Measurements from ENCODE around the gene JPH3. TPM values are rescaled to one million over a fixed set of nuclear protein-coding genes. Genes with fewer than 3 reads are reported as not detected.
A peak's percentile ranks its signal among the peaks of the same experiment; 100 is the strongest.

Gene JPH3
- total RNA-seq, 4 donors from 2014 or later = 0.72 to 4.4 (median 1.1) TPM

DNA sequence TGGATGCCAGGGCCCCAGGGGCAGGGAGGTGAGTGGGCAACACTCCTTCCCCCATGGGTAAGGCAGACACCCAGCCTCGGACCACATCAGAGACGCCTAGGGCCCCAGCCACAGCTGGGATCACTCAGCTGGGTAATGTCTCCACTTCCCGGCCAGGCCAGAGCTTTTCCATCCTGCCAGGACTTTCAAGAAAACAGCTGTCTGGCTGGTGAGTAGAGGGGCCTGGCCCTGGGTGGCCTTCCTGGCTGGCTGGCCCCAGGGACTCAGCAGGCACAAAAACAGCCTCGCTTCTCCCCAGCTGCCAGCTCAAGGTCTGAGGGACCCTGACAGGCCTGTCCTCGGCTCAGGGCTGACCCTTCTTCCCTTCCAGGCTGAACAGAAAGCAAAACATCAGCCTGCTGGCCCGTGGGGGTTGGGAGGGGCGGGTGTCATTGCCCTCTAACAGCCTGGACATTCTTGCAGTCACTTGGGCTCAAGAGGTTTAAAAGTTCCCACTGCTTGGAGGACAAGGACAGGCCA lies 45.3 kb upstream of the JPH3 start:
- H3K4me3 ChIP-seq = no peak overlapping the region

GRCh38 chr16:87558682-87559081 lies 43.6 kb upstream of the JPH3 start:
- 67 to 90% methylated on average over 1 to 3 of the region's 3 CpGs for WGBS, 2 donors (ENCODE audit: low coverage in 1 of 2)
- no peak for ATAC-seq
- H3K4me3 ChIP-seq = no peak overlapping the region
- H3K9me3 ChIP-seq = no peaks in the 10 kb centered on the region
- TF ChIP-seq EP300 (IDR thresholded peaks at IDR 0.05) (no peak), POLR2AphosphoS5 (IDR thresholded peaks at IDR 0.05) (no peak), POLR2A (IDR thresholded peaks at IDR 0.05) (no peak)
- TF ChIP-seq, protein P1, sequence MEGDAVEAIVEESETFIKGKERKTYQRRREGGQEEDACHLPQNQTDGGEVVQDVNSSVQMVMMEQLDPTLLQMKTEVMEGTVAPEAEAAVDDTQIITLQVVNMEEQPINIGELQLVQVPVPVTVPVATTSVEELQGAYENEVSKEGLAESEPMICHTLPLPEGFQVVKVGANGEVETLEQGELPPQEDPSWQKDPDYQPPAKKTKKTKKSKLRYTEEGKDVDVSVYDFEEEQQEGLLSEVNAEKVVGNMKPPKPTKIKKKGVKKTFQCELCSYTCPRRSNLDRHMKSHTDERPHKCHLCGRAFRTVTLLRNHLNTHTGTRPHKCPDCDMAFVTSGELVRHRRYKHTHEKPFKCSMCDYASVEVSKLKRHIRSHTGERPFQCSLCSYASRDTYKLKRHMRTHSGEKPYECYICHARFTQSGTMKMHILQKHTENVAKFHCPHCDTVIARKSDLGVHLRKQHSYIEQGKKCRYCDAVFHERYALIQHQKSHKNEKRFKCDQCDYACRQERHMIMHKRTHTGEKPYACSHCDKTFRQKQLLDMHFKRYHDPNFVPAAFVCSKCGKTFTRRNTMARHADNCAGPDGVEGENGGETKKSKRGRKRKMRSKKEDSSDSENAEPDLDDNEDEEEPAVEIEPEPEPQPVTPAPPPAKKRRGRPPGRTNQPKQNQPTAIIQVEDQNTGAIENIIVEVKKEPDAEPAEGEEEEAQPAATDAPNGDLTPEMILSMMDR (IDR thresholded peaks at IDR 0.05) = no peak
- H3K27ac ChIP-seq = no peak overlapping the region
- H3K27me3 ChIP-seq = peaks cover 4% of the 10 kb centered on the region
- H3K4me1 ChIP-seq = peaks cover 0 to 13% (median 5%) of the 10 kb centered on the region in 3 donors
- no peaks in the 10 kb centered on the region for H3K36me3 ChIP-seq

More for the DNA sequence above, 45.3 kb upstream of the JPH3 start:
- ATAC-seq = peak; percentile 69
- peak overlapping the region in 3 of 4 donors; percentile 63 to 75 (median 66) for H3K27ac ChIP-seq
- no peaks in the 10 kb centered on the region for H3K9me3 ChIP-seq
- H3K4me1 ChIP-seq = peaks cover 0 to 13% (median 5%) of the 10 kb centered on the region in 3 donors
- H3K27me3 ChIP-seq = peaks cover 4% of the 10 kb centered on the region
- no peak for TF ChIP-seq POLR2A (IDR thresholded peaks at IDR 0.05)
- TF ChIP-seq POLR2AphosphoS5 (IDR thresholded peaks at IDR 0.05) = peak; percentile 63
- TF ChIP-seq, protein P1 (IDR thresholded peaks at IDR 0.05) = no peak
- no peak for TF ChIP-seq EP300 (IDR thresholded peaks at IDR 0.05)
- 20% methylated on average over 1 of the region's 7 CpGs; no CpG with 5 or more reads in 1 of the 2 donors for WGBS, 2 donors (ENCODE audit: low coverage in 1 of 2)
- no peaks in the 10 kb centered on the region for H3K36me3 ChIP-seq

DNA sequence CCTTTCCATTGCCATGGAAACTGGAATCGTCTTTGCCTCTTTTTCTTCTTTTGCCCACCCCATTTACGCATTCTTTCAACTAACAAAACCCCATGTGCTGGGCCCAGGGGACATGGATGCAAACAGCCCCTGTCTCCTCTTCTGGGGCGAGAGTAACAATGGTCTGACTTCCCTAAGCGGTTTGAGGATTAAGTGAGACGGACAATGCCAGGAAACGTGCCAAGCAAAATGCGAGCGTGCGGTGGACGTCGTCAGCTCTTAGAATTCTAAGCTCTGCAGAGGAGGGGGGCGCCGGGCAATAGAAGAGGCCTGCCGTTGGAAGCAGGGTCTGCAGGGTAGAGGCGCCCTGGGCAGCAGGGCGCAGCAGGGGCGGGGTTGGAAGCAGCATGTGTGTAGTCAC lies 42.4 kb upstream of the JPH3 start:
- peaks cover 0 to 13% (median 5%) of the 10 kb centered on the region in 3 donors for H3K4me1 ChIP-seq
- H3K4me3 ChIP-seq = no peak overlapping the region
- no peaks in the 10 kb centered on the region for H3K36me3 ChIP-seq
- no peak for ATAC-seq
- no peak for TF ChIP-seq POLR2AphosphoS5 (IDR thresholded peaks at IDR 0.05)
- TF ChIP-seq, protein P1 (IDR thresholded peaks at IDR 0.05) = no peak
- TF ChIP-seq POLR2A (IDR thresholded peaks at IDR 0.05) = no peak
- TF ChIP-seq EP300 (IDR thresholded peaks at IDR 0.05) = no peak
- 50 to 70% methylated on average over 3 to 11 of the region's 17 CpGs for WGBS, 2 donors (ENCODE audit: low coverage in 1 of 2)
- no peak overlapping the region for H3K27ac ChIP-seq
- no peaks in the 10 kb centered on the region for H3K9me3 ChIP-seq
- peaks cover 2% of the 10 kb centered on the region for H3K27me3 ChIP-seq

DNA sequence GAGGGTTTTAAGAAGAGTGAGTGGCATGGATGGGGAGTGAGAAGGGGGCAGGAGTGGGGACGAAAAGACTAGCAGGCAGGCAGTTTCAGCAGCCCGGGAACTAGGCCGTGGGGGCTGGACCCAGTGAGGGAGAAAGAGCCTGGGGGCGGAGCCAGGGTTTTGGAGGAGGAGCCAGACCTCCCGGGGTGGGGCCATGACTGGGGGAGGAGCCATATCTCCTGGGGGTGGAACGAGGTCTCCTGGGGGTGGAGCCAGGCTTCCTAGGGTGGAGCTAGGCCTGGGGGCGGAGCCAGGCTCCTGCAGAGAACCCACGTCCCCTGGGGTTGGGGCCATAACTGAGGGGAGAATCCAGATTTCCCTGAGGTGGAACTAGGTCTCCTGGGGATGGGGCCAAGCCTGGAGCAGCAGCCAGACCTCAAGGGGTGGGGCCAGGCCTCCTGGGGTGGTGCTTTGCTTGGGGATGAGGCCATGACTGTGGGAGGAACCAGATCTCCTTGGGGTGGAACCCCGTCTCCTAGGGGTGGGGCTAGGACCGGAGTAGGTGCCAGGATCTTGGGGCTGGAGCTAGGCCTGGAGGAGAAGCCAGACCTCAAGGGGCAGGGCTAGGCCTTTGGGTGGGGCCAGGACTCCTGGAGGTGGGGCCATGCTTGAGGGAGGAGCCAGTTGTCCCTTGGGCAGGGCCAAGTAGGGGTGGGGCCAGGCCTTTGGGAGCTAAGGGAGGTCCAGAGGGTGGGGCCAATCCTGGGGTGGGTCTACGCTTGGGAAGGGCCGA lies 41.7 kb upstream of the JPH3 start:
- no peaks in the 10 kb centered on the region for H3K27me3 ChIP-seq
- peak; percentile 50 for ATAC-seq
- TF ChIP-seq EP300 (IDR thresholded peaks at IDR 0.05) (no peak), POLR2A (IDR thresholded peaks at IDR 0.05) (no peak), POLR2AphosphoS5 (IDR thresholded peaks at IDR 0.05) (no peak)
- TF ChIP-seq, protein P1 (IDR thresholded peaks at IDR 0.05) = no peak
- no peak overlapping the region for H3K4me3 ChIP-seq
- H3K36me3 ChIP-seq = no peaks in the 10 kb centered on the region
- peaks cover 0 to 13% (median 5%) of the 10 kb centered on the region in 3 donors for H3K4me1 ChIP-seq
- H3K9me3 ChIP-seq = no peaks in the 10 kb centered on the region
- 50 to 66% methylated on average over 2 to 6 of the region's 12 CpGs for WGBS, 2 donors (ENCODE audit: low coverage in 1 of 2)
- H3K27ac ChIP-seq = no peak overlapping the region

Measured in gastroesophageal sphincter (tissue), 4 donors.